PC-3 (cell line): ENCODE data around the gene RAB14.

Source experiments
- EZH2 ChIP-seq: fragments of 300-600 bp; sonication (generic); IDR thresholded peaks from one replicate; pipeline ENCODE4 v1.6.1; 2017; ENCODE audit warnings: antibody characterized with exemption, mild to moderate bottlenecking, low read length; ENCODE audit not compliant: unreplicated experiment
- TF ChIP-seq, protein P1 (sequence below): fragments of 300-600 bp; sonication (generic); conservative IDR thresholded peaks from 2 replicates; pipeline ENCODE4 v1.5.1; 2017; ENCODE audit warnings: antibody characterized with exemption, low read depth, mild to moderate bottlenecking, low read length

DNA sequence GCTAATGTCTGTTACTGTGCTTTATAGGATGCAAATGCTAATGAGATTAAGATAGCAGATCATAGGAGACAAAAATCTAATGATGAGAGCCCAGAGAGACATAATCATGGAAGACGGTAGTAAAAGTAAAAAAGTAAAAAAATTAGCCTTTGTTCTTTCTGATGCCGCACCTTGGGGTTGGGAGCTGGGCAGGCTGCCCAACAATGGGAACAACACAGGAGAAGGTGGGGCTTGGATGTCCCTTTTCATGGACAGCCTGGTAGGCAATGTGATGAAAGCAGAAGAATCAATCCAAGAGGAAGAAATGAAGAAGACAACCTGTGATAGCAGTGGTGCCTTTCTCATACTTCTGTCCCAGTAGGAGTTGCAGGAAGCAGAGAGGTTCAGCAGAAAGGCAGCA is 57.2 kb downstream of the RAB14 start:
- no peak for TF ChIP-seq EZH2
- TF ChIP-seq, protein P1, sequence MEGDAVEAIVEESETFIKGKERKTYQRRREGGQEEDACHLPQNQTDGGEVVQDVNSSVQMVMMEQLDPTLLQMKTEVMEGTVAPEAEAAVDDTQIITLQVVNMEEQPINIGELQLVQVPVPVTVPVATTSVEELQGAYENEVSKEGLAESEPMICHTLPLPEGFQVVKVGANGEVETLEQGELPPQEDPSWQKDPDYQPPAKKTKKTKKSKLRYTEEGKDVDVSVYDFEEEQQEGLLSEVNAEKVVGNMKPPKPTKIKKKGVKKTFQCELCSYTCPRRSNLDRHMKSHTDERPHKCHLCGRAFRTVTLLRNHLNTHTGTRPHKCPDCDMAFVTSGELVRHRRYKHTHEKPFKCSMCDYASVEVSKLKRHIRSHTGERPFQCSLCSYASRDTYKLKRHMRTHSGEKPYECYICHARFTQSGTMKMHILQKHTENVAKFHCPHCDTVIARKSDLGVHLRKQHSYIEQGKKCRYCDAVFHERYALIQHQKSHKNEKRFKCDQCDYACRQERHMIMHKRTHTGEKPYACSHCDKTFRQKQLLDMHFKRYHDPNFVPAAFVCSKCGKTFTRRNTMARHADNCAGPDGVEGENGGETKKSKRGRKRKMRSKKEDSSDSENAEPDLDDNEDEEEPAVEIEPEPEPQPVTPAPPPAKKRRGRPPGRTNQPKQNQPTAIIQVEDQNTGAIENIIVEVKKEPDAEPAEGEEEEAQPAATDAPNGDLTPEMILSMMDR: no peak
